Bronchial epithelial cell (primary cell): ENCODE measurements around the gene DHX58. TPM values are rescaled to one million over a fixed set of nuclear protein-coding genes. Genes with fewer than 3 reads are reported as not detected.

Experiments
- DNase-seq: peaks from one replicate; pipeline ENCODE4 v3.0.0-alpha.2; 2010; ENCODE audit warnings: low read depth
- FAIRE-seq: peaks from 2 replicates; lab custom pipeline; 2011; peaks lifted over from hg19 to GRCh38; lab: Jason Lieb, UNC
- H3K27me3 ChIP-seq: 2 replicates; pipeline ENCODE4 v1.5.1; 2011; ENCODE audit warnings: low read length; ENCODE audit not compliant: control insufficient read depth, insufficient read depth
- H3K36me3 ChIP-seq: 2 replicates; pipeline ENCODE4 v1.5.1; 2011; ENCODE audit warnings: low read length; ENCODE audit not compliant: control insufficient read depth, insufficient read depth
- H3K4me3 ChIP-seq: 2 replicates; pipeline ENCODE4 v1.5.1; 2011; ENCODE audit warnings: mild to moderate bottlenecking, low read depth, low read length, control low read depth
- total RNA-seq: library from RNA; depleted of rRNA; stranded (reverse); fragments of >200 nt; gene quantifications from 2 replicates; pipeline ENCODE4 v1.2.1, GENCODE V29; 2014
- TF ChIP-seq, protein P1 (sequence below): IDR thresholded peaks from 2 replicates; pipeline ENCODE4 v1.5.1; 2011; ENCODE audit warnings: mild to moderate bottlenecking, moderate library complexity, low read length, control low read depth, inconsistent platforms; ENCODE audit not compliant: insufficient read depth, severe bottlenecking

The DHX58 gene
- total RNA-seq, 1 donor from 2014 or later, result 5.0 TPM

- TF ChIP-seq, protein P1, sequence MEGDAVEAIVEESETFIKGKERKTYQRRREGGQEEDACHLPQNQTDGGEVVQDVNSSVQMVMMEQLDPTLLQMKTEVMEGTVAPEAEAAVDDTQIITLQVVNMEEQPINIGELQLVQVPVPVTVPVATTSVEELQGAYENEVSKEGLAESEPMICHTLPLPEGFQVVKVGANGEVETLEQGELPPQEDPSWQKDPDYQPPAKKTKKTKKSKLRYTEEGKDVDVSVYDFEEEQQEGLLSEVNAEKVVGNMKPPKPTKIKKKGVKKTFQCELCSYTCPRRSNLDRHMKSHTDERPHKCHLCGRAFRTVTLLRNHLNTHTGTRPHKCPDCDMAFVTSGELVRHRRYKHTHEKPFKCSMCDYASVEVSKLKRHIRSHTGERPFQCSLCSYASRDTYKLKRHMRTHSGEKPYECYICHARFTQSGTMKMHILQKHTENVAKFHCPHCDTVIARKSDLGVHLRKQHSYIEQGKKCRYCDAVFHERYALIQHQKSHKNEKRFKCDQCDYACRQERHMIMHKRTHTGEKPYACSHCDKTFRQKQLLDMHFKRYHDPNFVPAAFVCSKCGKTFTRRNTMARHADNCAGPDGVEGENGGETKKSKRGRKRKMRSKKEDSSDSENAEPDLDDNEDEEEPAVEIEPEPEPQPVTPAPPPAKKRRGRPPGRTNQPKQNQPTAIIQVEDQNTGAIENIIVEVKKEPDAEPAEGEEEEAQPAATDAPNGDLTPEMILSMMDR, result no peak
- no peaks in the 10 kb centered on the region for H3K36me3 ChIP-seq
- DNase-seq (no peak), FAIRE-seq (no peak)
- peaks cover 13% of the 10 kb centered on the region for H3K27me3 ChIP-seq
- no peak overlapping the region for H3K4me3 ChIP-seq
Measured at GRCh38 chr17:42096360-42097111, 16.0 kb downstream of the DHX58 start.

- TF ChIP-seq, protein P1, result no peak
- H3K36me3 ChIP-seq, result no peaks in the 10 kb centered on the region
- H3K27me3 ChIP-seq, result peaks cover 17% of the 10 kb centered on the region
- no peak for DNase-seq
- no peak overlapping the region for H3K4me3 ChIP-seq
- no peak for FAIRE-seq
Measured at GRCh38 chr17:42094375-42095069, 18.0 kb downstream of the DHX58 start.

DNA sequence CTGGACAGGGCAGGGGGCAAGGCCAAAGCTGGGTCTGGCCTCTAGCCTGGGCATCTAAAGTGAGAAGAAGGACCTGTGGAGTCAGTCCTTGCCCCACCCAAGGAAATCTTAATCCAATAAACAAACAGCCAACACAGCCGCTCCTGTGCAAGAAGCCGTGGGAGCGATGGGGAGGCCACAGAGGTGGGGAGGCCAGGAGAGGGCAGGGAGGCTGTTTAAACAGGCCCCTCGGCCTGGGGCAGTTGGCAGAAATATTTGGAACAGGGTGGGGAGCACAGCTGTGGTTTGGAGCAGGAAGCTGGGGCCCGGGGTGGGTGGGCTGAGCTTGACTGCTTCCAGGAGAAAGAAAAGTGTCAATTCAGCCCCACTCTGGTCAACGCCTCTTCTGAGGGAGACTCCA lies 19.6 kb downstream of the DHX58 start:
- FAIRE-seq, result no peak
- Histone ChIP-seq H3K36me3 (no peaks in the 10 kb centered on the region), H3K27me3 (peaks cover 15% of the 10 kb centered on the region), H3K4me3 (no peak overlapping the region)
- TF ChIP-seq, protein P1, result no peak
- DNase-seq, result no peak

DNA sequence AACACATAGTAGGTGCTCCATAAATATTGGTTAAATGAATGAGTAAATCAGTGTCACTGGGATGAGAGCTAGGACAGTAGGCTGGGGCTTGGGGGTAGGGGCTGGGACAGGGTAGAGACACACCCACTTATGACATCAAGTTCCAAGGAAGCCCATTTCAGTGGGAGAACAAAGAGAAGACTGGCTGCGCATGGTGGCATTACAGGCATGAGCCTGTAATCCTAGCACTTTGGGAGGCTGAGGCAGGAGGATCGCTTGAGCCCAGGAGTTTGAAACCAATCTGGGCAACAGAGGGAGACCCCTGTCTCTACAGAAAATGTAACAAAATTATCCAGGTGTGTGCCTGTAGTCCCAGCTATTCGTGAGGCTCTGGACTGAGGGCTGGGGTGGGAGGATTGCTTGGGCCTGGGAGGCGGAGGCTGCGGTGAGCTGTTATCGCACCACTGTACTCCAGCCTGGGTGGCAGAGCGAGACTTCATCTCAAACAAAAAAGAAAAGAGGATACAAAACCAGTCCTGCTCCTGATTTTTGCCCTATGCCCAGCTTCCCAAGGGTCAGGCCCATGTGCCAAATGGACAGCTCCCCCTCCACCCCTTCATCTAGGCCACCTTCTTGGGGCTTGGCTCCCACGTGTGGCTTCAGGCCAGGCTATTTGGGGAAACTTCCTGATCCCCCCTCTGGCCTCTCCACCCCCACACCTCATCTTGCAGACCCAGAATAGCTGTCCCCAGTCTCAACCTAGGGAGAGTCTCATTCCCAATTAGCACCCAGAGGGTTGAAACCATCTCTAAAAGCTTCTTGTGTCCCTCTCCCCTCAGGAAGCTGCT lies 21.3 kb downstream of the DHX58 start:
- no peaks in the 10 kb centered on the region for H3K36me3 ChIP-seq
- DNase-seq (no peak), FAIRE-seq (no peak)
- TF ChIP-seq, protein P1, result no peak
- peaks cover 4% of the 10 kb centered on the region for H3K27me3 ChIP-seq
- no peak overlapping the region for H3K4me3 ChIP-seq

DNA sequence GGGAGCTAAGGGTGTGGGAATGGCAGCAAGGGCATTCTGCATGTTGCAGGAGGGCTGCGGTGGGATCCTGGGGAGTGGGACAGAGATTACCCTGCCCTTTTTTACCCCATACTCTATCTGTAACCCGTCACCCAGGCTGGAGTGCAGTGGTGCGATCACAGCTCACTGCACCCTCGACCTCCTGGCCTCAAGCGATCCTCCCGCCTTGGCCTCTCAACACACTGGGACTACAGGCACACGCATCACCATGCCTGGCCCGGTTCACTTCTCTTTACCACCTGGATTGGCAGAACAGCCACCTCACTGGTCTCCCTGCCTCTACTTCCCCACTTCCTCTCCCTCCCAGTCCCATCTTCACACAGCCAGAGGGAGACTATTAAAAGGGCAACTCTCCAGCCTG lies 23.8 kb downstream of the DHX58 start:
- H3K36me3 ChIP-seq, result no peaks in the 10 kb centered on the region
- no peak for FAIRE-seq
- DNase-seq, result no peak
- TF ChIP-seq, protein P1, result no peak
- H3K27me3 ChIP-seq, result peaks cover 4% of the 10 kb centered on the region
- no peak overlapping the region for H3K4me3 ChIP-seq
